HEK293T (cell line): Measurements from ENCODE around the gene EXOSC1.

Experiments
- BHLHE40 ChIP-seq: fragments of 450-650 bp; IDR thresholded peaks from 2 replicates; pipeline ENCODE4 v1.6.1; 2016; ENCODE audit warnings: mild to moderate bottlenecking, moderate library complexity, borderline replicate concordance
- FOXK2 ChIP-seq: fragments of 450-650 bp; IDR thresholded peaks from 2 replicates; pipeline ENCODE4 v1.6.1; 2016; ENCODE audit warnings: mild to moderate bottlenecking
- SP1 ChIP-seq: fragments of 450-650 bp; IDR thresholded peaks from 2 replicates; pipeline ENCODE4 v1.6.1; 2017

DNA sequence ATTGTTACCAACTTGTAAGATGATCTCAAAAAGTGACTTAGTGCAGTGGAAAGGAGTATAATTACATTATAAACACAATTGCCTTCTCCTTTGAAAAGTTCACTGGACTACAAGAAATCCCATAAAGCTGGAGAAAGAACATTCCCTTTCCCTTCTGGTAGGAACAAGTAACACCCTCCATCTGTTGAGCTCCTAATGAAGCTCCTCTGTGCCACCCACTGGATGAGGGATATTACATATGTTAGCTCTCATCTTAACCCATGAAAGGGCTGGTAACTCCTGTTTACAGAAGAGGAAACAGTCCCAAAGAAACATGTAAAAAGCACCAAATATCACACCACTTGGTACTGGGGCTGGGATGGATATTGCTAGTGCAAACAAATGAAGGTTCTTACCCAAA, 11.8 kb downstream of the EXOSC1 start:
- TF ChIP-seq SP1, result no peak
- no peak for TF ChIP-seq FOXK2
- no peak for TF ChIP-seq BHLHE40
